HUDEP-2 (cell line): Measurements from ENCODE around the gene BDKRB1.

ENCODE experiments used
- DNase-seq, 76 experiments: peaks; one replicate each; lab custom pipeline; 2025; ENCODE audit not compliant: unreplicated experiment in 76 of 76; lab: John Stamatoyannopoulos, UW

Gene BDKRB1

DNA sequence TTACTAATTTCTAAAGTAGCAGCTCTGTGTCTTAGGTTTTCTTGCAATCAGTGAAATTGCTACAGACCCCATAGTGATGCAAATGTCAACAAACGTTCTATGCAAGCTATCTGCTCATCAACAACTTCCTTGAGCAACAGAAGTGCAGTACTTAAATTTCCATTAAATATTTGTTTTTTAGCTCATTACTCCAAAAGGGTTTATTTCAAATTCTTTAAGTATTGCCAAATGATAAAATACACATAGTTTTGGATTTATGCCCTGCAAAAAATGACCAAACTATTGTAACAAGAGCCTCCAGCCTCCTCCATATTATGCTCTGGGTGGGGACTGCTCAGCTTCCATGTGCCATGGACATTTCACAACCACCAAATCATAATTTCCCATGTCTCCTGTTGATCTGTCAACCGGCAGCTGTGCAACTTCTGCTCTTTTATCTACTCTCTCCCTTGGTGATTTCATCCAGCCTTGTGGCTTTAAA, 4.4 kb downstream of the BDKRB1 start:
- no peak for DNase-seq

DNA sequence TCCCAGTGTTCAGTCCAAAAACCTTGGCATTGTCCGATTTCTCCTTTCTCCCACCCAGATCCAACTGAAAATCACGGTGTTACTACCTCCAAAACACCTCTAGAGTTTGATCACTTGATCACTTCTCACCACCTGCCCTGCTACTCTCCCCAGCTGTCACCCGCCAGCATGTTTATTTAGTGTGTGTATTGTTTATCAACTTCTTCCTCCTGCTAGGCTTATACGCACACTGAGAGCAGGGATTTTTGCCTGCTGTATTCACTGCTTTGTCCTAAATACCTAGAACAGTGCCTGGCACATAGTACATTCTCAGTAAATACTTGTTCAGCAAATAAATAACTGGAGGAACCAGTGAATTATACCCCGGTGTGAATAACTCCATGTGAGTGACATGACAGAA, 5.0 kb downstream of the BDKRB1 start:
- no peak for DNase-seq

GRCh38 chr14:96261772-96262655, 6.0 kb downstream of the BDKRB1 start:
- DNase-seq = no peak

DNA sequence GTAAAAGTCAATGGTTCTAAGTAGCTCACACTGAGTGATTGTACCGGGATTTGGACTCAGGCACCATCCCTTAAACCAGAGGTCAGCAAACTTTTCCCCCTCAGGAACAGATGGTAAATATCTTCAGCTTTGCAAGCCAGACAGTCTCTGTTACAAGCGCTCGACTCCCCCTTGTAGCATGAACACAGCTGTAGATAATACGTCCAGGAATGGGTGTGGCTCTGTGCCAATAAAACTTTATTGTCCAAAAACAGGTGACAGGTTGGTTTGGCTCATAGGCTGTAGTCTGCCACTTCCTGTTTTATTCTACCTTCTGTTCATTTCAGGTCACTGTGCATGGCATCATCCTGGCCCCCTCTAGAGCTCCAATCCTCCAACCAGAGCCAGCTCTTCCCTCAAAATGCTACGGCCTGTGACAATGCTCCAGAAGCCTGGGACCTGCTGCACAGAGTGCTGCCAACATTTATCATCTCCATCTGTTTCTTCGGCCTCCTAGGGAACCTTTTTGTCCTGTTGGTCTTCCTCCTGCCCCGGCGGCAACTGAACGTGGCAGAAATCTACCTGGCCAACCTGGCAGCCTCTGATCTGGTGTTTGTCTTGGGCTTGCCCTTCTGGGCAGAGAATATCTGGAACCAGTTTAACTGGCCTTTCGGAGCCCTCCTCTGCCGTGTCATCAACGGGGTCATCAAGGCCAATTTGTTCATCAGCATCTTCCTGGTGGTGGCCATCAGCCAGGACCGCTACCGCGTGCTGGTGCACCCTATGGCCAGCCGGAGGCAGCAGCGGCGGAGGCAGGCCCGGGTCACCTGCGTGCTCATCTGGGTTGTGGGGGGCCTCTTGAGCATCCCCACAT, 7.6 kb downstream of the BDKRB1 start:
- no peak for DNase-seq

DNA sequence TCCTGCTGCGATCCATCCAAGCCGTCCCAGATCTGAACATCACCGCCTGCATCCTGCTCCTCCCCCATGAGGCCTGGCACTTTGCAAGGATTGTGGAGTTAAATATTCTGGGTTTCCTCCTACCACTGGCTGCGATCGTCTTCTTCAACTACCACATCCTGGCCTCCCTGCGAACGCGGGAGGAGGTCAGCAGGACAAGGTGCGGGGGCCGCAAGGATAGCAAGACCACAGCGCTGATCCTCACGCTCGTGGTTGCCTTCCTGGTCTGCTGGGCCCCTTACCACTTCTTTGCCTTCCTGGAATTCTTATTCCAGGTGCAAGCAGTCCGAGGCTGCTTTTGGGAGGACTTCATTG, 8.2 kb downstream of the BDKRB1 start:
- DNase-seq = no peak

- no peak for DNase-seq
Measured at GRCh38 chr14:96264853-96265252, 8.8 kb downstream of the BDKRB1 start.

DNA sequence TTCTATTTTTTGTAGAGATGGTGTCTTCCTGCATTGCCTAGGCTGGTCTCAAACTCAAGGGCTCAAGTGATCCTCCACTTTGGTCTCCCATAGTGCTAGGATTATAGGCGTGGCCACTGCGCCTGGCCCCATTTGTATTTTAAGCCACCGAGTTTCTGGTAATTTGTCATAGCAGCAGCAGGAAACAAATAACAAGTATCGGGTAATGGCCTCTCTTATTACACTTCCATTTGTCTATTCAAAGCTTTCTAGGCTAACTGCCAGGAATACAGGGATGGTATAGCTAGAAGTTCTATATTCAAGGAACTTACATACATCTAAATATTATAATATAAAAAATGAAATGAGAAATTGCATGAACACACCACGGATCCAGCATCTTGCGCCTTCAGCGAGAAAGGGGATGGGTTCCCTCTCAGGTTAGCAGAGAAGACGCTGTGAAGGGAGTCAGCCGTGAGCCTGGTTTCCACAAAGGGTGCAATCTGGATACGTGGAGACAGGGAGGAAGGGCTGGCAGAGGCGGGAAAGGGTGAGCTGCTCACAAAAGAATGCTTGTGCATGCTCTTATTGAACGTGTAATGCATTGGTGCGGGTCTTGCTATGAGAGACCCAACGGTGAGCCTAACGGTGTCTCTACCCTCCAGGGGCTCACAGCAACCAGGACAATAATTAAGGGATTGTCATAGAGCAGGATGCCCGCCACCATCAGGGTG, 9.5 kb downstream of the BDKRB1 start:
- no peak for DNase-seq

- no peak for DNase-seq
Measured at GRCh38 chr14:96267336-96267735, 11.3 kb downstream of the BDKRB1 start.

- DNase-seq = no peak
Measured at GRCh38 chr14:96267916-96268315, 11.9 kb downstream of the BDKRB1 start.

- DNase-seq = no peak
Measured at GRCh38 chr14:96268431-96269358, 12.7 kb downstream of the BDKRB1 start.

DNA sequence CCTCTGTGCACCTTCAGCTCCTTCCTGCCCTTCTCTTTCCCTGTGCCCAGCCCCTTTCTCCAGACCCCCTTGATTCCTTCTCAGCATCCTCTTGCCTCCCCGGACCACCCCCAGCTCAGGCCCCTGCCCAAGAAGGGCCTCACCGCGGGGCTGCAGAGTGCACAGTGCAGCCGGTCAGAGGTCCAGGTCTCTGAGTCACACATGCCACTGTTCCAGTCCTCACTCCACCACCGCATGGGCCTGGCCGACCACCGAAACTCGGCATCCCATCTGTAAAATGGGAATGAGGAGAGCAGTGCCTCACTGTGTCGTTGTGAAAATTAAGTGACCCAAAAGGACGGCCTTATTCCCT, 13.3 kb downstream of the BDKRB1 start:
- DNase-seq = no peak

GRCh38 chr14:96270565-96271420, 14.8 kb downstream of the BDKRB1 start:
- no peak for DNase-seq

DNA sequence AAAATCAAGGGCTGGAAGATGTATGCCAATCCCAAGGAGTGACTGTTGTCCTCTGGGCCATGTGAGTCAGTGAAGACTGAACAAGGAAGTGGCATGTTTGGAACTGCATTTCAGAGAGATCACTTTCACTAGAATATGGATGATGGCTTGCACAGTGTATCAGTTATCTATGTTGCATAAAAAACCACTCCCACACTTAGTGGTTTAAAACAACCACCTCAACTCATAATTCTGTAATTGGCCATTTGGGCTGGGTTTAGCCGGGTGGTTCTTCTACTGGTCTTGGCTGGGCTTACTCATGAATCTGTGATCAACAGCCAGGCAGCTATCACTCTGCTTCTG, 15.4 kb downstream of the BDKRB1 start:
- DNase-seq = no peak

DNA sequence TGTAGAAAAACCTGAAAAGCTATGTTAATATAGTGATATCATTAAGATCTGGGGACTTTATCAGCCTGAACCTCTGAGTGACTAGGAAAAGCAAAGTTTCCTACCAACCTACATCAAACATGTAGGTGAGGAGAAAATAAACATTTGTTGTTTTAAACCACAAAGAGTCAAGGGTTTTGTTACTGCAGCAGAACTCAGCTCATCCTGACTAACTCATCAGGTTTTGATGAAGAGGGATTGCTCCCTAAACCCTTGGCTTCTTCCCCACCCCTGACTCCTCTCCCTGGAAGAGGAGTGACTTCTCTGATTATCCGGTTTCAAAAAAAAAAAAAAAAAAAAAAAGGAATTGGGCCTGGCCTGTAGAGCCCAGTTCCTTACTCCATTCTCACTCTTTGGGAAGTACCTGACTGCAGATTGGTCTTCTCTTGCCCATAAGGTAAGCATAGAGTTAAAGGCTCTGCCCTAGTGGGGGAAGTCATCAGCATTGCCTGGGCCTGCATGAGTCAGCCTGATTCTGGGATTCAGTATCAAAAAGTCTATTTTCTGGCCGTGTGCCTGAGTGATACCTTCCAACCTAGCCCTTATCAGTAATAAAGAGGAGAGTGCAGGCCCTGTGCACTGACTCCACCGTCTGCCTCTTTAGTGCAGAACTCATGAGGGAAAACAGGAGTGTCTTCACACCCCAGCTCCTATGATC, 16.9 kb downstream of the BDKRB1 start:
- DNase-seq = peak in 15 of 76 experiments; percentile 2 to 46 (median 18)

DNA sequence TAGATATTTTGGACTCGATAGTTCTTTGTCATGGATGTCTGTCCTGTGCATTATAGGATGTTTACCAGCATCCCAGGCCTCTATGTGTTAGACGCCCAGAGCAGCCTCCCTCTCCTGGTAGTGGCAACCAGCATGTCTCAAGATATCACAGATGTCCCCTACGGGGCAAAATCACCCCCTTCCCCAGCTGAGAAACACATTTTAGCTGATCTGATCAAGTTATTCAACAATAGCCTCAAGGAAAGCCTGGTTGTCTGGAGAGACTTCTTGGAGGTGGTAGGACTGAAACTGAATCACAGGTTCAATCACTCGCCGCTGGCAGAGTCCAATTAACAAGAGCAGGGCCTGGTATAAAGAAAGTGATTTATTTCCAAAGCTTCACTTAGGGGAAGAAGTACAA, 17.6 kb downstream of the BDKRB1 start:
- no peak for DNase-seq

DNA sequence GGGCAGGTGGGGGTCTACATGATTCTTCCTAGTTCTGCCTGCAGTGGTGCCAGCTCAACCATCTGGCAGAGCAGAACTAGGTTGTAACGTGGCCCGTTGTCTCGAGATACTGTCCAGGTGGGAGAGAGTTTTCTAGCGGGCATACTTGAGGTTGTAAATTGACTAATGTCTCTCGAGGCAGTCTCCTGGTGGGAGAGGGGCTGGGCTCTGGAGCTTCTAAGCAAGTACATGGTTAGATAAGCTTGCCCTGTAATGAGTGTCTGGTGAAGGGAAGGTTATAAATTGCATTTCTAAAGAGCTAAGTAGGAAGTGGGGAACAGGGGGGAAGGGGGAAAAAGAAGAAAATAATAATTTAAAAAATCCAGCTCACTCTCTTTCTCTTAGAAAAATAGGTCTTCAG, 18.1 kb downstream of the BDKRB1 start:
- DNase-seq = no peak

DNA sequence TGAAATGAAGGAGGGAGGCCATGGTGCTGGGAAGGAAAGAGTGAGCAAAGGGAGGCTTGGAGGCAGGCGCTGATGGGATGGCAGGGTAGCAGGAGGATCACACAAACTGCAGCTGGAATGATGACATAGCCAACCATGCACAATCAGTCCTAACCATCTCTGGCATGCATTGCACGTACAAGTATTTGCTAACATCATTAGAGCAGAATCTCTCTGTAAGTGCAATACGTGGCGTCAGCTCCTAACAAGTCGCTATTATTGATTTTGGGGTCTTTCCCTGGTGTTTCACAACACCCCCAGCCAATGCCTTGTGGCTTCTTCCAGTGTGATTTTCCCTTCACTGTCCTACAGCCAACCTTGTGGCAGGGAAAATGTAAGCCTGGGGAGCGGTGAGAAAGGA, 18.5 kb downstream of the BDKRB1 start:
- DNase-seq = no peak

DNA sequence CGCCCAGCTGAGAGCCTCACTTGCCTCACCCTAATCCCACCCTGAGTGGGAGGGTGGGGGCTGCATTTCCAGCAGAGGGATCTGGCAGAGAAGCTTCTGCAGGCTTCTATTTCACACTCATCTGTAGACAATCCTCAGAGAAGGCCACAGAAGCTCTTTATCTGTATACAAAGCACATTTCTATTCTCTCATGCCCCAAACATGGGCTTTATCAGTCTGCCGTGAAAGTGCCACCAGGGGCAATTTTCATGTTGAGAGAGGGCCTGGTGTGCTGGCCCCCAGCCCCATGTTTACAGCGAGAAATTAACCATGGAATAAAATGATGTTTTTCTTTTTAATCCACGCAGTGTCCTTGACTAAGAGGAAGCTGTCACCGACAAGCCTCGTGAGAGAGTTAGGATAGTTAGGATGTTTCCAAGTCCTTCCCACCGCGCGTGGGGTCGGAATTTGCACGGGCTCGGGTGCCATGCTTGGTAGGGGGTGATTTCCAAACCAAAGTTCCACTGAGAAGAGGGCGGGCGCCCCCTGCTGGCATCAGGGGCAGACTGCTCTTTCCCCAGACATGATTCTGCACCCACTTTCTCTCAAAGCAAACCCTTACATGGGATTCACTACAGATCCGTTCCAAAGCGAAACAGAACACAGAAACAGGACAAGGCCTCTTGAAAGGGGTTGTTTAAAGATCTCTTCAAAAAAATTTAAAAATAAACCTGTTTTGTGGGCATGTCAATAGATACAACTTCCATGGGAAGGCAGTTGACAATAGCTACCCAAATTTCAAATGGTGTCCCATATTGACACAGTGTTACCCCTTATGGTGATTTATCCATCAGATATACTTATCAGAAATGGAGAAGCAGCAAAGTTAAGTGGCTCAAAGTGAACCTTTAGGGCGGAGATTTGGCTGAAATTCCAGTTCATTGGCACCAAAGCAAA, 19.4 kb downstream of the BDKRB1 start:
- DNase-seq = peak in 52 of 76 experiments; percentile 3 to 66 (median 34)
